AG04450 (cell line): ENCODE data around the gene PCDHGA4. TPM values are rescaled to one million over a fixed set of nuclear protein-coding genes. Genes with fewer than 3 reads are reported as not detected.
A peak's percentile ranks its signal among the peaks of the same experiment; 100 is the strongest.
"Not testable (repeated sequence)": the region's sequence is repeated elsewhere in the genome, so short reads cannot be mapped to it uniquely, and the experiment has no call there.

Experiments used
- CTCF ChIA-PET: fragments of 300-600, 350-600 bp; formaldehyde crosslinking; extraction: SDS; loops from one replicate; lab custom pipeline; 2022; ENCODE audit warnings: antibody characterized with exemption, inconsistent platforms; lab: Charles Lee
- POLR2A ChIA-PET: fragments of 350-600 bp; formaldehyde crosslinking; extraction: SDS; loops from one replicate; lab custom pipeline; 2021; ENCODE audit warnings: antibody characterized with exemption, inconsistent platforms; lab: Yijun Ruan, JAX
- DNase-seq: peaks from one replicate; pipeline ENCODE4 v3.0.0-alpha.2; 2011; ENCODE audit warnings: low read depth, low spot score
- H3K27ac ChIP-seq: one replicate; pipeline ENCODE4 v1.5.1; 2012; ENCODE audit warnings: low read depth, low read length, control low read depth
- H3K27me3 ChIP-seq: one replicate; pipeline ENCODE4 v1.6.0; 2012; ENCODE audit warnings: low read length; ENCODE audit not compliant: control insufficient read depth, insufficient read depth
- H3K4me3 ChIP-seq: 2 replicates; pipeline ENCODE4 v1.5.1; 2011; ENCODE audit warnings: mild to moderate bottlenecking, low read depth, low read length, control low read depth
- H3K9me3 ChIP-seq: 2 replicates; pipeline ENCODE4 v1.5.1; 2012; ENCODE audit warnings: low read length; ENCODE audit not compliant: control insufficient read depth, insufficient read depth
- CTCF ChIP-seq: IDR thresholded peaks from 2 replicates; pipeline ENCODE4 v1.5.1; 2011; ENCODE audit warnings: low read depth, low read length, control low read depth, inconsistent platforms
- polyA minus RNA-seq: library from RNA; depleted of rRNA, polyadenylated mRNA; stranded (reverse); fragments of >200 nt; gene quantifications from 2 replicates; pipeline ENCODE4 v1.2.3, GENCODE V29; 2011; rRNA and poly(A)+ RNA removed
- polyA plus RNA-seq: library from polyadenylated mRNA; depleted of rRNA; stranded (reverse); fragments of >200 nt; gene quantifications from 2 replicates; pipeline ENCODE4 v1.2.3, GENCODE V29; 2011; rRNA removed

The PCDHGA4 gene
- polyA plus RNA-seq (6.3 and 7.6 TPM in 2 replicates), polyA minus RNA-seq (14.1 and 17.3 TPM in 2 replicates)

DNA sequence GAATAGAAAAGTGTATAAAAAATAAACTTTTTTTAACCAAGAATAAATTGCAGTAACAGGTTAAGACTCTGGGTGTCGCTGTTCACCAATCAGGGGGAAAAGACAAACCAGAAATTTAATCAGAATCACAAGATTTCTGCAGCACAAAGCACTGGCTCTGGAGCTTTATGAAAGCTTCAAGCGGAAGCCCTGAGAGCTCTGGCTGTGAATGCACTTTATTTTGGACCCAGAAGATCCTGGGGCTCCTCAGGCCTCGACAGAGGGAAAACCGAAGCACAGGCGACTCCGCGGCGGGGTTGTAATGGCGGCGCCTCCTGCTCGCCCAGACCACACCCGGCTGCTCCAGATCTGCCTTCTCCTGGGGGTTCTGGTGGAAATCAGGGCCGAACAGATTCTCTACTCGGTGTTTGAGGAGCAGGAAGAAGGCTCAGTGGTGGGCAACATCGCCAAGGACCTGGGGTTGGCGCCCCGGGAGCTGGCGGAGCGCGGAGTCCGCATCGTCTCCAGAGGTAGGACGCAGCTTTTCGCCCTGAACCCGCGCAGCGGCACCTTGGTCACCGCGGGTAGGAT, at the start of gene PCDHGA4:
TSS of gene PCDHGA4 (plus strand) at position 122 of the 570 bp plus-strand sequence. CDS start at position 209, 87 bp downstream.
- Histone ChIP-seq H3K4me3 (peak within 1 kb of the TSS; percentile 51), H3K9me3 (peaks cover 56% of the 10 kb centered on the region), H3K27me3 (peaks cover 2% of the 10 kb centered on the region), H3K27ac (peak within 1 kb of the TSS; percentile 33)
- CTCF ChIA-PET = interaction anchor here (1.1 to 2.7 kb wide), 9 partner anchors 16 to 212 kb away, joined by 3 to 35 read pairs (median 6); partner anchors contain the start of genes PCDHGA10, PCDHGA2, PCDHGB7 and TAF7
- POLR2A ChIA-PET = interaction anchor here (1.0 kb wide), 1 partner anchor 209 kb away, joined by 3 read pairs; no protein-coding TSS in a partner anchor
- no peak for DNase-seq
- peak; percentile 54 for TF ChIP-seq CTCF

GRCh38 chr5:141306630-141307029, 48.2 kb upstream of the PCDHGA4 start:
- no peaks in the 10 kb centered on the region for H3K27me3 ChIP-seq
- CTCF ChIA-PET = interaction anchor here (1.2 to 1.3 kb wide), 2 partner anchors 13 to 257 kb away, joined by 4 read pairs; no protein-coding TSS in a partner anchor
- no peak for DNase-seq
- H3K4me3 ChIP-seq = no peak overlapping the region
- no peak for TF ChIP-seq CTCF
- peaks cover 43% of the 10 kb centered on the region for H3K9me3 ChIP-seq
- POLR2A ChIA-PET = no interaction called here
- H3K27ac ChIP-seq = no peak overlapping the region

- CTCF ChIA-PET = no interaction called here
- Histone ChIP-seq H3K9me3 (peaks cover 40% of the 10 kb centered on the region), H3K4me3 (no peak overlapping the region), H3K27me3 (no peaks in the 10 kb centered on the region), H3K27ac (no peak overlapping the region)
- POLR2A ChIA-PET = no interaction called here
- DNase-seq = no peak
- no peak for TF ChIP-seq CTCF
Measured at GRCh38 chr5:141313711-141314110, 41.1 kb upstream of the PCDHGA4 start.

DNA sequence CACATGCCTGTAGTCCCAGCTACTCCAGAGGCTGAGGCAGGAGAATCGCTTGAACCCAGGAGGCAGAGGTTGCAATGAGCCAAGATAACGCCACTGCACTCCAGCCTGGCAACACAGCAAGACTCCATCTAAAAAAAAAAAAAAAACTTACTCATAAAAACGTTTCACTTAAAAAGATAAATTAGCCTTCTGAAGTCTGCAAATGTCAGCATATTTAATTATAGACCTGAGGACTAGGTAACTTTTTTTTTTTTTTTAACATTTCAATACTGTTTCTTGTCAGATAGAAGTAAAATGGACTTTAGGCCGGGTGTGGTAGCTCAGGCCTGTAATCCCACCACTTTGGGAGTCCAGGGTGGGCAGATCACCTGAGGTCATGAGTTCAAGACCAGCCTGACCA, 37.9 kb upstream of the PCDHGA4 start:
- H3K4me3 ChIP-seq, POLR2A ChIA-PET, H3K27me3 ChIP-seq, DNase-seq, H3K27ac ChIP-seq: not testable (repeated sequence)
- CTCF ChIA-PET = interaction anchor here (0.7 to 1.7 kb wide), 2 partner anchors 247 to 251 kb away, joined by 4 to 7 read pairs; no protein-coding TSS in a partner anchor
- peaks cover 59% of the 10 kb centered on the region for H3K9me3 ChIP-seq

DNA sequence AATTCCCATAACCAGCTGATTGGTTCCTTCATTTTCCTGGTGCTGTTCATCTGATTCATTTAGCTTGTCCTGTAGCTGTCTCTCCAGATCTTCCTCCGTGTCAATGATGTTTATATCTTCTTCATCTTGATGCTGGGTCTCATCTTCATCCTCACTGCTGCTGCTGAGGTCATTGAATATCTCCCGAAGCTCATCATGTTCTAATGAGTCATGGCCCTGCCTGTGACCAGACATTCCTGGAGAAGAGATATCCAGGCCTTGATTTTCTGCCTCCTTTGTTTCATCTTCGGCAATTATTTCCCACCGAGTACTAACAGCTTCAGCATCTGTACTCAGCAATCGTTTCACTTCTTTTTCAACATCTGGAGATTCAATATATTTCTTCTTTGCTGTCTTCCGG, 35.6 kb upstream of the PCDHGA4 start:
- ChIA-PET POLR2A (no interaction called here), CTCF (interaction anchor here (0.9 to 5.9 kb wide), 17 partner anchors 9 to 248 kb away, joined by 3 to 86 read pairs (median 4); partner anchors contain the start of genes PCDHB14, PCDHB16, PCDHB9 and PCDHGA1)
- no peak for DNase-seq
- H3K27me3 ChIP-seq = no peaks in the 10 kb centered on the region
- no peak for TF ChIP-seq CTCF
- peaks cover 52% of the 10 kb centered on the region for H3K9me3 ChIP-seq
- H3K27ac ChIP-seq = no peak overlapping the region
- H3K4me3 ChIP-seq = no peak overlapping the region
